GM23338 (cell line): ENCODE data around the gene OR4D5. TPM values are rescaled to one million over a fixed set of nuclear protein-coding genes. Genes with fewer than 3 reads are reported as not detected.

Source experiments
- ATAC-seq: fragments of 200-7000 bp; cut with Tn5 transposase; 3 replicates; pipeline ENCODE4 v1.9.1; 2020
- DNase-seq: peaks from one replicate; pipeline ENCODE4 v3.0.0-alpha.2; 2015; ENCODE audit warnings: low spot score
- H2AFZ ChIP-seq: fragments of 200-600 bp; sonication (generic); 2 replicates; pipeline ENCODE4 v1.8.0; 2016; ENCODE audit warnings: antibody characterized with exemption, mild to moderate bottlenecking, moderate library complexity
- H3F3A ChIP-seq: fragments of 200-600 bp; sonication (generic); replicated peaks from 2 replicates; pipeline ENCODE4 v1.8.0; 2017; ENCODE audit warnings: antibody characterized with exemption, mixed run types, low read depth
- H3K27ac ChIP-seq: fragments of 200-600 bp; sonication (generic); 2 replicates; pipeline ENCODE4 v1.6.1; 2016; ENCODE audit warnings: low read depth
- H3K27me3 ChIP-seq: fragments of 200-600 bp; sonication (generic); 2 replicates; pipeline ENCODE4 v1.8.0; 2016; ENCODE audit warnings: mild to moderate bottlenecking, mixed run types, moderate library complexity; ENCODE audit not compliant: insufficient read depth
- H3K36me3 ChIP-seq: fragments of 200-600 bp; sonication (generic); 2 replicates; pipeline ENCODE4 v1.8.0; 2016; ENCODE audit warnings: mild to moderate bottlenecking; ENCODE audit not compliant: insufficient read depth
- H3K4me1 ChIP-seq: fragments of 200-600 bp; sonication (generic); 2 replicates; pipeline ENCODE4 v1.8.0; 2016; ENCODE audit warnings: mild to moderate bottlenecking, moderate library complexity; ENCODE audit not compliant: insufficient read depth
- H3K4me2 ChIP-seq: fragments of 200-600 bp; sonication (generic); 2 replicates; pipeline ENCODE4 v1.7.1; 2017; ENCODE audit warnings: mixed run types
- H3K4me3 ChIP-seq: fragments of 200-600 bp; sonication (generic); 2 replicates; pipeline ENCODE4 v1.6.1; 2016; ENCODE audit warnings: mixed run types
- H3K79me2 ChIP-seq: fragments of 200-600 bp; sonication (generic); replicated peaks from 2 replicates; pipeline ENCODE4 v1.8.0; 2017; ENCODE audit warnings: mild to moderate bottlenecking; ENCODE audit not compliant: insufficient read depth
- H3K9me2 ChIP-seq: fragments of 200-600 bp; sonication (generic); 2 replicates; pipeline ENCODE4 v1.8.0; 2017; ENCODE audit not compliant: insufficient read depth
- H4K20me1 ChIP-seq: fragments of 200-600 bp; sonication (generic); replicated peaks from 2 replicates; pipeline ENCODE4 v1.8.0; 2017; ENCODE audit warnings: mild to moderate bottlenecking; ENCODE audit not compliant: insufficient read depth
- H3K27ac Mint-ChIP-seq: 2 replicates; pipeline ENCODE4 v1.8.0; 2020; ENCODE audit warnings: inconsistent platforms, mild to moderate bottlenecking, moderate library complexity, mixed read lengths
- H3K27me3 Mint-ChIP-seq: 3 replicates; pipeline ENCODE4 v1.8.0; 2022; ENCODE audit warnings: low read depth, mild to moderate bottlenecking, moderate library complexity, mixed read lengths, inconsistent platforms; ENCODE audit not compliant: insufficient read depth, poor library complexity
- H3K36me3 Mint-ChIP-seq: 3 replicates; pipeline ENCODE4 v1.8.0; 2021; ENCODE audit warnings: low read depth, mild to moderate bottlenecking, inconsistent platforms, moderate library complexity, mixed read lengths
- H3K4me1 Mint-ChIP-seq: 3 replicates; pipeline ENCODE4 v1.8.0; 2020; ENCODE audit warnings: mild to moderate bottlenecking, inconsistent platforms, mixed read lengths
- H3K4me3 Mint-ChIP-seq: 3 replicates; pipeline ENCODE4 v1.8.0; 2021; ENCODE audit warnings: moderate library complexity, mild to moderate bottlenecking, inconsistent platforms, mixed read lengths
- H3K9me3 Mint-ChIP-seq: 3 replicates; pipeline ENCODE4 v1.8.0; 2020; ENCODE audit warnings: moderate library complexity, mild to moderate bottlenecking, inconsistent platforms, mixed read lengths
- CREB1 ChIP-seq: fragments of 250-450 bp; sonication (Bioruptor Pico); IDR thresholded peaks from 2 replicates; pipeline ENCODE4 v1.5.0; 2020; ENCODE audit warnings: low read depth, mild to moderate bottlenecking, moderate library complexity
- CTCF ChIP-seq, 2 experiments: fragments of 200-600 bp in 1 of 2; sonication (generic) in 1 of 2; conservative IDR thresholded peaks; 2 replicates each; pipeline versions ENCODE4 v1.5.1 to v1.6.1; 2016 to 2017; ENCODE audit warnings: antibody characterized with exemption in 2 of 2, low read depth in 2 of 2, mild to moderate bottlenecking in 2 of 2, moderate library complexity in 1 of 2
- EZH2 ChIP-seq: fragments of 200-600 bp; sonication (generic); IDR thresholded peaks from one replicate; pipeline ENCODE4 v1.8.0; 2017; ENCODE audit warnings: antibody characterized with exemption, mild to moderate bottlenecking, low read depth; ENCODE audit not compliant: unreplicated experiment
- EZH2phosphoT487 ChIP-seq: fragments of 200-600 bp; sonication (generic); IDR thresholded peaks from one replicate; pipeline ENCODE4 v1.8.1; 2018; ENCODE audit warnings: antibody characterized with exemption; ENCODE audit not compliant: unreplicated experiment
- JUNB ChIP-seq: IDR thresholded peaks from one replicate; pipeline ENCODE4 v1.6.1; 2016; ENCODE audit warnings: antibody characterized with exemption; ENCODE audit not compliant: unreplicated experiment
- NANOG ChIP-seq: IDR thresholded peaks from 2 replicates; pipeline ENCODE4 v1.6.1; 2016; ENCODE audit warnings: antibody characterized with exemption, borderline replicate concordance
- POLR2AphosphoS5 ChIP-seq: IDR thresholded peaks from 2 replicates; pipeline ENCODE4 v1.6.1; 2016; ENCODE audit warnings: antibody characterized with exemption, low read depth
- STAT1 ChIP-seq: IDR thresholded peaks from one replicate; pipeline ENCODE4 v1.6.1; 2016; ENCODE audit warnings: antibody characterized with exemption; ENCODE audit not compliant: unreplicated experiment
- ZNF114 ChIP-seq: fragments of 250-450 bp; sonication (Bioruptor Pico); IDR thresholded peaks from 2 replicates; pipeline ENCODE4 v1.5.0; 2020; ENCODE audit warnings: mild to moderate bottlenecking, moderate library complexity
- ZNF331 ChIP-seq: fragments of 250-450 bp; sonication (Bioruptor Pico); IDR thresholded peaks from 2 replicates; pipeline ENCODE4 v1.5.0; 2020; ENCODE audit warnings: low read depth, mild to moderate bottlenecking, moderate library complexity
- ZNF462 ChIP-seq: fragments of 250-450 bp; sonication (Bioruptor Pico); IDR thresholded peaks from 2 replicates; pipeline ENCODE4 v1.5.0; 2020; ENCODE audit warnings: mild to moderate bottlenecking, moderate library complexity
- polyA plus RNA-seq: library from polyadenylated mRNA; unstranded; fragments of >200 nt; fragmentation: Nextera tagmentation; extraction: Ambion mirVana; gene quantifications from 2 replicates; pipeline ENCODE4 v1.2.1, GENCODE V29; 2016
- total RNA-seq: library from RNA; depleted of rRNA; stranded (reverse); fragments of >200 nt; shearing (Covaris generic); gene quantifications from 2 replicates; pipeline ENCODE4 v1.2.3, GENCODE V29; 2014

Gene OR4D5
- total and polyA plus RNA-seq, 2 experiments from 2014 or later: not detected

- no peak for TF ChIP-seq ZNF462 (CRISPR knock-in tag)
- no peak for TF ChIP-seq CTCF (conservative IDR thresholded peaks at IDR 0.05; ENCODE audit: low read depth in 2 of 2)
- no peak for TF ChIP-seq EZH2phosphoT487
- TF ChIP-seq JUNB: no peak
- TF ChIP-seq STAT1: no peak
- no peak for TF ChIP-seq ZNF331 (CRISPR knock-in tag)
- no peak for TF ChIP-seq POLR2AphosphoS5
- no peak for TF ChIP-seq ZNF114 (CRISPR knock-in tag)
Observed at GRCh38 chr11:123901867-123902266, 37.5 kb upstream of the OR4D5 start, which contains the start of gene OR8D4 (continued).

DNA sequence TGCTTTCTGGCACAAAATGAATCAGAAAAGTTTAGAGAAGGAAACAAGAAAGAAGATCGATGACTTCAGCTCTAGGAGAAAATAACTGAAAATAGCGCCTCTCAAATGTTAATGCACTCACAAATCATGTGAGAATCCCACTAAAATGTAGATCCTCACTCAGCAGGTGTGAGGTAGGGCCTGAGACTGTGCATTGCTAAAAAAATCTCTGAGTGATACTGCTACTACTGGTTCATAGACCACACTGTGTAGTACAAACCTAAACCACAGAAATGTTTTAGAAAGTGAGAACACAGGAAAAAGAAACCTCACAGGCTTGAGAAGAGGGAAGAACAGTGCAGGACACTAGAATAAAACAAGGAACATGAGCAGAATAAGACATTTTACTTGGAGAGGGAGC, 35.5 kb upstream of the OR4D5 start:
- no peak overlapping the region for H3K27ac Mint-ChIP-seq
- no peaks in the 10 kb centered on the region for H4K20me1 ChIP-seq
- H3K4me1 ChIP-seq: peaks cover 10% of the 10 kb centered on the region
- H3K79me2 ChIP-seq: no peaks in the 10 kb centered on the region
- no peak overlapping the region for H3K4me3 ChIP-seq
- no peaks in the 10 kb centered on the region for H3F3A ChIP-seq
- no peaks in the 10 kb centered on the region for H3K27me3 Mint-ChIP-seq
- no peaks in the 10 kb centered on the region for H3K9me3 Mint-ChIP-seq
- H3K4me3 Mint-ChIP-seq: no peak overlapping the region
- peaks cover 21% of the 10 kb centered on the region for H3K4me1 Mint-ChIP-seq
- no peak overlapping the region for H2AFZ ChIP-seq
- H3K4me2 ChIP-seq: no peak overlapping the region
- no peaks in the 10 kb centered on the region for H3K36me3 Mint-ChIP-seq
- no peak for DNase-seq
- peaks cover 5% of the 10 kb centered on the region; the same call in 1 of the 2 replicates for H3K9me2 ChIP-seq
- no peak for ATAC-seq
- no peak overlapping the region for H3K27ac ChIP-seq
- H3K27me3 ChIP-seq: no peaks in the 10 kb centered on the region
- no peaks in the 10 kb centered on the region for H3K36me3 ChIP-seq
- TF ChIP-seq NANOG: no peak
- no peak for TF ChIP-seq JUNB
- no peak for TF ChIP-seq EZH2
- no peak for TF ChIP-seq CREB1 (CRISPR knock-in tag)
- no peak for TF ChIP-seq CTCF (conservative IDR thresholded peaks at IDR 0.05; ENCODE audit: low read depth in 2 of 2)
- TF ChIP-seq ZNF114 (CRISPR knock-in tag): no peak
- no peak for TF ChIP-seq ZNF331 (CRISPR knock-in tag)
